Spleen (tissue), 7 donors: ENCODE data around the gene ADAMTSL1.

Source experiments
- POLR2A ChIP-seq, 3 donors: fragments of 450-650 bp; IDR thresholded peaks; one replicate each; pipeline ENCODE4 v1.5.1; 2017; ENCODE audit warnings: antibody characterized with exemption in 3 of 3, mild to moderate bottlenecking in 1 of 3
- POLR2AphosphoS5 ChIP-seq, 3 donors: sonication (generic); formaldehyde crosslinking; IDR thresholded peaks; one replicate each; pipeline ENCODE4 v1.5.1; 2017; ENCODE audit warnings: antibody characterized with exemption in 3 of 3
- TF ChIP-seq, protein P1 (sequence below), 11 experiments: fragments of 200-600 bp in 7 of 11; fragments of 450-650 bp in 4 of 11; sonication (generic) in 4 of 11; IDR thresholded peaks in 8 of 11; conservative IDR thresholded peaks in 3 of 11; 1 replicate in 7 of 11; 2 replicates in 4 of 11; pipeline versions ENCODE4 v1.4.0 to v1.8.0; 2016 to 2021; ENCODE audit warnings: antibody characterized with exemption in 11 of 11, inconsistent platforms in 4 of 11, mild to moderate bottlenecking in 1 of 11
- donor health status: DM: no; HTN: no; CAD: no; lungs with moderate emphysema.
- donor health status: DM: no; HTN: no; CAD: no.
- donor health status: DM: no; HTN: no; CAD: no.

DNA sequence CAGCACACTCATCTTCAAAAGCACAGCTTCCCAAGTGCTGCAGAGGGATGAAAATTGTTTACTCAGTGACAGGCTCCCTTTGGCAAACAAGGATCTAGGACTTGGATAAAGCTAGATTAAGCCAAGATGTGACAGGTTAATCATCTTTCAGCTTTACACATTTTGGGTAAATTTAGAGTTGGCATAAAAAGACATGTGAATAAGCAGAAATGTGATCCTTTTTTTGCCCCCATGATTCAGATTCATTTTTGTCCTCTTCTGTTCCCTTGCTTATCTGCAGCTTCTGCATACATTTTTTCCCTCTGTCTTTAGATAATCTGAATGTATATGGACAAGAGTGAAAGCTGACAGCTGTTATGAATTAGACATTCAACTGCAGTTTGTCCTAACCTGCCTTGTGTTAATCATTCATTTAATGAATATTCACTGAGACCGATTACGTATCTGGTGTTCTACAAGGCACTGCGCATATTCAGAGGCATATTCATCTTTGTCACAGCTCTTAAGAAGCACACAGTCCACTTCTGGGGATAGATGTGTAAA is 19.6 kb downstream of the ADAMTSL1 start:
- TF ChIP-seq, protein P1, sequence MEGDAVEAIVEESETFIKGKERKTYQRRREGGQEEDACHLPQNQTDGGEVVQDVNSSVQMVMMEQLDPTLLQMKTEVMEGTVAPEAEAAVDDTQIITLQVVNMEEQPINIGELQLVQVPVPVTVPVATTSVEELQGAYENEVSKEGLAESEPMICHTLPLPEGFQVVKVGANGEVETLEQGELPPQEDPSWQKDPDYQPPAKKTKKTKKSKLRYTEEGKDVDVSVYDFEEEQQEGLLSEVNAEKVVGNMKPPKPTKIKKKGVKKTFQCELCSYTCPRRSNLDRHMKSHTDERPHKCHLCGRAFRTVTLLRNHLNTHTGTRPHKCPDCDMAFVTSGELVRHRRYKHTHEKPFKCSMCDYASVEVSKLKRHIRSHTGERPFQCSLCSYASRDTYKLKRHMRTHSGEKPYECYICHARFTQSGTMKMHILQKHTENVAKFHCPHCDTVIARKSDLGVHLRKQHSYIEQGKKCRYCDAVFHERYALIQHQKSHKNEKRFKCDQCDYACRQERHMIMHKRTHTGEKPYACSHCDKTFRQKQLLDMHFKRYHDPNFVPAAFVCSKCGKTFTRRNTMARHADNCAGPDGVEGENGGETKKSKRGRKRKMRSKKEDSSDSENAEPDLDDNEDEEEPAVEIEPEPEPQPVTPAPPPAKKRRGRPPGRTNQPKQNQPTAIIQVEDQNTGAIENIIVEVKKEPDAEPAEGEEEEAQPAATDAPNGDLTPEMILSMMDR (IDR thresholded peaks at IDR 0.05 in 8 of 11, conservative IDR thresholded peaks at IDR 0.05 in 3 of 11) = no peak
- TF ChIP-seq POLR2AphosphoS5 (IDR thresholded peaks at IDR 0.05) (no peak), POLR2A (IDR thresholded peaks at IDR 0.05) (no peak)
